Heart left ventricle (tissue), 13 donors: ENCODE measurements around the gene ZNF784.

Source experiments
- CTCF ChIP-seq, 12 donors: fragments of 200-600 bp; sonication (generic) in 4 of 12; IDR thresholded peaks; one replicate each; pipeline versions ENCODE4 v1.5.0 to v1.8.0; 2018 to 2022; ENCODE audit warnings: antibody characterized with exemption in 12 of 12, mild to moderate bottlenecking in 5 of 12
- POLR2A ChIP-seq, 2 donors: fragments of 450-650 bp; IDR thresholded peaks; one replicate each; pipeline ENCODE4 v1.6.1; 2017; ENCODE audit warnings: antibody characterized with exemption in 2 of 2, mild to moderate bottlenecking in 2 of 2, moderate library complexity in 2 of 2
- donor health status: ischemic (EF 13 %, LVEDD 7.1; RV severe dilation, severe dysfunction).
- donor health status: DM: no; HTN: yes; CAD: no.
- donor health status: DM: no; HTN: no; CAD: no.
- donor health status: ischemic (EF 25% LVEDD 6.9; RV normal size, moderate dysfunction).
- donor health status: ischemic (EF 25% LVEDD 5.7; RV mildly dilated, moderate dysfunction).
- donor health status: ischemic (EF 35%, LVEDD 5.7; RV mildly dilated, moderate dysfunction).
- donor health status: nonischemic (EF 11% LVEDD 7.7; RV severe dilation, severe dysfunction).
- donor health status: DM: yes; HTN: yes; CAD: no.
- donor health status: PGD.
- donor health status: ischemic (EF 29% LVEDD 5.4; RV normal size, mild dysfunction).
- donor health status: nonischemic (EF 23%, LVEDD 6.1; RV moderate dilation, normal function).

- TF ChIP-seq CTCF (IDR thresholded peaks at IDR 0.05) (no peak), POLR2A (IDR thresholded peaks at IDR 0.05) (no peak)
Measured at GRCh38 chr19:55651236-55651635, 26.9 kb upstream of the ZNF784 start.
